ENCODE data around the gene BAZ2B. TPM values are rescaled to one million over a fixed set of nuclear protein-coding genes. Genes with fewer than 3 reads are reported as not detected.

BAZ2B gene
- polyA plus RNA-seq, 1 donor from 2014 or later = 150 TPM

GRCh38 chr2:159600752-159601151 is 15.6 kb downstream of the BAZ2B start:
- Histone ChIP-seq H3K4me2 (ENCODE audit: low read length) (no peak overlapping the region), H3K27ac (ENCODE audit: low read length) (no peak overlapping the region), H3K27me3 (ENCODE audit: insufficient read depth, low read depth, low read length) (no peaks in the 10 kb centered on the region), H3K9me3 (ENCODE audit: low read length) (no peaks in the 10 kb centered on the region), H4K20me1 (ENCODE audit: insufficient read depth) (no peaks in the 10 kb centered on the region), H3F3A (ENCODE audit: insufficient read depth, low read length, poor library complexity, severe bottlenecking) (no peaks in the 10 kb centered on the region), H3K36me3 (ENCODE audit: insufficient read depth, low read length) (no peaks in the 10 kb centered on the region), H3K79me2 (replicated peaks; ENCODE audit: insufficient read depth, low read length) (peaks cover 86% of the 10 kb centered on the region), H3K9me2 (ENCODE audit: insufficient read depth, low read length) (no peaks in the 10 kb centered on the region), H2AFZ (ENCODE audit: low read depth, low read length) (no peak overlapping the region), H3K9ac (ENCODE audit: low read length) (no peak overlapping the region), H3K4me3 (ENCODE audit: low read length) (no peak overlapping the region)
- TF ChIP-seq, protein P1, sequence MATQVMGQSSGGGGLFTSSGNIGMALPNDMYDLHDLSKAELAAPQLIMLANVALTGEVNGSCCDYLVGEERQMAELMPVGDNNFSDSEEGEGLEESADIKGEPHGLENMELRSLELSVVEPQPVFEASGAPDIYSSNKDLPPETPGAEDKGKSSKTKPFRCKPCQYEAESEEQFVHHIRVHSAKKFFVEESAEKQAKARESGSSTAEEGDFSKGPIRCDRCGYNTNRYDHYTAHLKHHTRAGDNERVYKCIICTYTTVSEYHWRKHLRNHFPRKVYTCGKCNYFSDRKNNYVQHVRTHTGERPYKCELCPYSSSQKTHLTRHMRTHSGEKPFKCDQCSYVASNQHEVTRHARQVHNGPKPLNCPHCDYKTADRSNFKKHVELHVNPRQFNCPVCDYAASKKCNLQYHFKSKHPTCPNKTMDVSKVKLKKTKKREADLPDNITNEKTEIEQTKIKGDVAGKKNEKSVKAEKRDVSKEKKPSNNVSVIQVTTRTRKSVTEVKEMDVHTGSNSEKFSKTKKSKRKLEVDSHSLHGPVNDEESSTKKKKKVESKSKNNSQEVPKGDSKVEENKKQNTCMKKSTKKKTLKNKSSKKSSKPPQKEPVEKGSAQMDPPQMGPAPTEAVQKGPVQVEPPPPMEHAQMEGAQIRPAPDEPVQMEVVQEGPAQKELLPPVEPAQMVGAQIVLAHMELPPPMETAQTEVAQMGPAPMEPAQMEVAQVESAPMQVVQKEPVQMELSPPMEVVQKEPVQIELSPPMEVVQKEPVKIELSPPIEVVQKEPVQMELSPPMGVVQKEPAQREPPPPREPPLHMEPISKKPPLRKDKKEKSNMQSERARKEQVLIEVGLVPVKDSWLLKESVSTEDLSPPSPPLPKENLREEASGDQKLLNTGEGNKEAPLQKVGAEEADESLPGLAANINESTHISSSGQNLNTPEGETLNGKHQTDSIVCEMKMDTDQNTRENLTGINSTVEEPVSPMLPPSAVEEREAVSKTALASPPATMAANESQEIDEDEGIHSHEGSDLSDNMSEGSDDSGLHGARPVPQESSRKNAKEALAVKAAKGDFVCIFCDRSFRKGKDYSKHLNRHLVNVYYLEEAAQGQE (IDR thresholded peaks at IDR 0.05; ENCODE audit: borderline replicate concordance) = no peak
- TF ChIP-seq CTCF (IDR thresholded peaks at IDR 0.05; ENCODE audit: poor library complexity, severe bottlenecking) (no peak), TAF1 (IDR thresholded peaks at IDR 0.05; ENCODE audit: low read depth) (no peak)

- H3K4me2 ChIP-seq (ENCODE audit: low read length) = no peak overlapping the region
- no peaks in the 10 kb centered on the region for H3K27me3 ChIP-seq (ENCODE audit: insufficient read depth, low read depth, low read length)
- no peak overlapping the region for H3K4me3 ChIP-seq (ENCODE audit: low read length)
- peaks cover 78% of the 10 kb centered on the region for H3K79me2 ChIP-seq (replicated peaks; ENCODE audit: insufficient read depth, low read length)
- H3K36me3 ChIP-seq (ENCODE audit: insufficient read depth, low read length) = no peaks in the 10 kb centered on the region
- no peak overlapping the region for H3K27ac ChIP-seq (ENCODE audit: low read length)
- H3K9me3 ChIP-seq (ENCODE audit: low read length) = no peaks in the 10 kb centered on the region
- H3K9me2 ChIP-seq (ENCODE audit: insufficient read depth, low read length) = no peaks in the 10 kb centered on the region
- H3F3A ChIP-seq (ENCODE audit: insufficient read depth, low read length, poor library complexity, severe bottlenecking) = no peaks in the 10 kb centered on the region
- no peaks in the 10 kb centered on the region for H4K20me1 ChIP-seq (ENCODE audit: insufficient read depth)
- TF ChIP-seq EP300 (conservative IDR thresholded peaks at IDR 0.05; ENCODE audit: poor library complexity, severe bottlenecking) (no peak), TAF1 (IDR thresholded peaks at IDR 0.05; ENCODE audit: low read depth) (no peak), MXI1 (conservative IDR thresholded peaks at IDR 0.05; ENCODE audit: poor library complexity, severe bottlenecking) (no peak), RAD21 (conservative IDR thresholded peaks at IDR 0.05) (no peak), SMC3 (conservative IDR thresholded peaks at IDR 0.05; ENCODE audit: poor library complexity) (no peak), POLR2AphosphoS5 (IDR thresholded peaks at IDR 0.05) (no peak), EZH2 (IDR thresholded peaks at IDR 0.05; ENCODE audit: borderline replicate concordance, insufficient read depth, low read length, poor library complexity, severe bottlenecking) (no peak), CTCF (IDR thresholded peaks at IDR 0.05; ENCODE audit: poor library complexity, severe bottlenecking) (no peak)
- TF ChIP-seq, protein P1 (IDR thresholded peaks at IDR 0.05; ENCODE audit: borderline replicate concordance) = no peak
- no peak overlapping the region for H2AFZ ChIP-seq (ENCODE audit: low read depth, low read length)
- no peak overlapping the region for H3K9ac ChIP-seq (ENCODE audit: low read length)
Measured at GRCh38 chr2:159595410-159596046, 20.8 kb downstream of the BAZ2B start.
